Activated B cell treated with CpG ODN at 0.5 μM for 24 hours (primary cell): ENCODE measurements around the gene CDC16. TPM values are rescaled to one million over a fixed set of nuclear protein-coding genes. Genes with fewer than 3 reads are reported as not detected.
"Not testable (repeated sequence)": the region's sequence is repeated elsewhere in the genome, so short reads cannot be mapped to it uniquely, and the experiment has no call there.

Experiments
- ATAC-seq: fragments of 200-7000 bp; cut with Tn5 transposase; one replicate; pipeline ENCODE4 v1.10.0; 2021; ENCODE audit warnings: low read depth, mild to moderate bottlenecking, moderate library complexity
- CTCF ChIA-PET: fragments of 350-600 bp; sonication (Branson Sonifier 250); formaldehyde crosslinking; loops from one replicate; lab custom pipeline; 2021; ENCODE audit warnings: antibody characterized with exemption; lab: Charles Lee
- POLR2A ChIA-PET: fragments of 350-600 bp; sonication (Branson Sonifier 250); formaldehyde crosslinking; loops from one replicate; lab custom pipeline; 2021; ENCODE audit warnings: antibody characterized with exemption; lab: Charles Lee
- DNase-seq: peaks from one replicate; pipeline ENCODE4 v3.0.0; 2022
- H3K27ac Mint-ChIP-seq: one replicate; pipeline ENCODE4 v1.8.0; 2020; ENCODE audit warnings: mixed read lengths
- H3K27me3 Mint-ChIP-seq: one replicate; pipeline ENCODE4 v1.8.0; 2021; ENCODE audit warnings: mixed read lengths
- H3K36me3 Mint-ChIP-seq: one replicate; pipeline ENCODE4 v1.8.0; 2021; ENCODE audit warnings: low read depth, mixed read lengths
- H3K4me1 Mint-ChIP-seq: one replicate; pipeline ENCODE4 v1.8.0; 2021; ENCODE audit warnings: mixed read lengths
- H3K4me3 Mint-ChIP-seq: one replicate; pipeline ENCODE4 v1.8.0; 2020; ENCODE audit warnings: mild to moderate bottlenecking, mixed read lengths
- H3K9me3 Mint-ChIP-seq: one replicate; pipeline ENCODE4 v1.8.0; 2020; ENCODE audit warnings: mixed read lengths
- CTCF ChIP-seq: fragments of 200-600 bp; IDR thresholded peaks from one replicate; pipeline ENCODE4 v1.8.0; 2022; ENCODE audit warnings: antibody characterized with exemption, mild to moderate bottlenecking
- intact Hi-C: fragments of 100-400 bp; cut with micrococcal nuclease; formaldehyde crosslinking; loops from one replicate; pipeline ENCODE4 v1.15.1; 2024
- total RNA-seq: library from RNA; stranded (reverse); gene quantifications from 2 replicates; pipeline ENCODE4 v1.2.3, GENCODE V29; 2022

Gene CDC16
- total RNA-seq, 1 donor from 2014 or later = 98.0 TPM

GRCh38 chr13:114249077-114249476, 14.4 kb downstream of the CDC16 start:
- intact Hi-C loops = no loop called here
- H3K4me1 Mint-ChIP-seq = no peaks in the 10 kb centered on the region
- no peak overlapping the region for H3K4me3 Mint-ChIP-seq
- no peaks in the 10 kb centered on the region for H3K27me3 Mint-ChIP-seq
- POLR2A ChIA-PET = no interaction called here
- DNase-seq = no peak
- peaks cover 82% of the 10 kb centered on the region for H3K36me3 Mint-ChIP-seq
- no peak for TF ChIP-seq CTCF
- no peak for ATAC-seq
- CTCF ChIA-PET = no interaction called here
- no peak overlapping the region for H3K27ac Mint-ChIP-seq
- no peaks in the 10 kb centered on the region for H3K9me3 Mint-ChIP-seq

GRCh38 chr13:114251639-114252440, 17.1 kb downstream of the CDC16 start:
- H3K4me3 Mint-ChIP-seq, H3K9me3 Mint-ChIP-seq, intact Hi-C loops, H3K4me1 Mint-ChIP-seq, ATAC-seq, H3K27me3 Mint-ChIP-seq, CTCF ChIA-PET, H3K27ac Mint-ChIP-seq, DNase-seq, POLR2A ChIA-PET: not testable (repeated sequence)
- peaks cover 81% of the 10 kb centered on the region for H3K36me3 Mint-ChIP-seq

- intact Hi-C loops = no loop called here
- H3K27ac Mint-ChIP-seq = no peak overlapping the region
- H3K27me3 Mint-ChIP-seq = no peaks in the 10 kb centered on the region
- TF ChIP-seq CTCF = no peak
- no peak for DNase-seq
- H3K4me3 Mint-ChIP-seq = no peak overlapping the region
- POLR2A ChIA-PET = interaction anchor here (1.0 kb wide), 1 partner anchor 25 kb away, joined by 3 read pairs; the partner anchor contains the start of gene UPF3A
- H3K9me3 Mint-ChIP-seq = no peaks in the 10 kb centered on the region
- peaks cover 86% of the 10 kb centered on the region for H3K36me3 Mint-ChIP-seq
- H3K4me1 Mint-ChIP-seq = peaks cover 28% of the 10 kb centered on the region
- CTCF ChIA-PET = no interaction called here
- ATAC-seq = no peak
Observed at GRCh38 chr13:114256547-114256946, 21.9 kb downstream of the CDC16 start.

- H3K4me1 Mint-ChIP-seq = peaks cover 33% of the 10 kb centered on the region
- ATAC-seq = no peak
Observed at GRCh38 chr13:114257014-114257413, 22.3 kb downstream of the CDC16 start.

GRCh38 chr13:114258589-114258988, 23.9 kb downstream of the CDC16 start:
- TF ChIP-seq CTCF = no peak
- H3K27ac Mint-ChIP-seq = no peak overlapping the region
- POLR2A ChIA-PET = interaction anchor here (1.0 kb wide), 1 partner anchor 23 kb away, joined by 3 read pairs; the partner anchor contains the start of gene UPF3A
- no peak for DNase-seq
- CTCF ChIA-PET = interaction anchor here (0.8 kb wide), 1 partner anchor 22 kb away, joined by 3 read pairs; no protein-coding TSS in a partner anchor
- no peaks in the 10 kb centered on the region for H3K9me3 Mint-ChIP-seq
- no peaks in the 10 kb centered on the region for H3K27me3 Mint-ChIP-seq
- H3K36me3 Mint-ChIP-seq = peaks cover 90% of the 10 kb centered on the region
- H3K4me1 Mint-ChIP-seq = peaks cover 48% of the 10 kb centered on the region
- ATAC-seq = no peak
- intact Hi-C loops = no loop called here
- no peak overlapping the region for H3K4me3 Mint-ChIP-seq

More at GRCh38 chr13:114257014-114257413, 22.3 kb downstream of the CDC16 start:
- DNase-seq = no peak
- POLR2A ChIA-PET = interaction anchor here (1.0 kb wide), 1 partner anchor 25 kb away, joined by 3 read pairs; the partner anchor contains the start of gene UPF3A
- Mint-ChIP-seq H3K27me3 (no peaks in the 10 kb centered on the region), H3K4me3 (no peak overlapping the region), H3K9me3 (no peaks in the 10 kb centered on the region), H3K27ac (no peak overlapping the region), H3K36me3 (peaks cover 87% of the 10 kb centered on the region)
- CTCF ChIA-PET = no interaction called here
- no peak for TF ChIP-seq CTCF
- intact Hi-C loops = no loop called here
